C4-2B (cell line): ENCODE results near the gene C10orf143.

Source experiments
- H3K27ac ChIP-seq: fragments of 450-650 bp; 2 replicates; pipeline ENCODE4 v1.5.1; 2017
- CTCF ChIP-seq: fragments of 450-650 bp; conservative IDR thresholded peaks from 2 replicates; pipeline ENCODE4 v1.5.1; 2017; ENCODE audit warnings: mild to moderate bottlenecking
- ZFX ChIP-seq: fragments of 450-650 bp; IDR thresholded peaks from 2 replicates; pipeline ENCODE4 v1.6.1; 2017

Gene C10orf143

GRCh38 chr10:130049987-130050386 lies 60.6 kb downstream of the C10orf143 start:
- TF ChIP-seq ZFX (no peak), CTCF (no peak)

DNA sequence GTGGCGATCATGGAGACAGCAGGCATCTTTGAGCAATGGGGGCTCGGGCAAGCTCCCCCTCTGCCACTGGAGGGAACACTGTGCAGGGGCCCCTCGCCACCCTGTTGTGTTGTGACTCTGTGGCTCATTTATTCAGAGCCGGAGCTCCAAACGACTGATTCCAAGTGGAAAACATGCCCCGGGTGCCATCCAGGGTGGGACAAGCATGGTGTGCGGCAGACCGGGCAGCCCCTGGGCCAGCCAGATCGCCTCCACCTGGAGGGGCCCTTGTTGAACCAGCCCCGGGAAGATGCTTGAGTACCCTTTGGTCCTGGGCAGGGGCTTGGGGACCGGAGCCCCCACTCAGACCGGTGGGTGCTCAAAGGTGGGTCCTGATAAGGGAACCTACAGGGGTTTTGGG lies 61.4 kb downstream of the C10orf143 start:
- no peak for TF ChIP-seq ZFX
- TF ChIP-seq CTCF, result no peak
- H3K27ac ChIP-seq, result no peak overlapping the region

More at GRCh38 chr10:130049987-130050386, 60.6 kb downstream of the C10orf143 start:
- no peak overlapping the region for H3K27ac ChIP-seq

- no peak overlapping the region for H3K27ac ChIP-seq
- TF ChIP-seq ZFX, result no peak
- TF ChIP-seq CTCF, result no peak
Measured at GRCh38 chr10:130048081-130048480, 62.5 kb downstream of the C10orf143 start.

DNA sequence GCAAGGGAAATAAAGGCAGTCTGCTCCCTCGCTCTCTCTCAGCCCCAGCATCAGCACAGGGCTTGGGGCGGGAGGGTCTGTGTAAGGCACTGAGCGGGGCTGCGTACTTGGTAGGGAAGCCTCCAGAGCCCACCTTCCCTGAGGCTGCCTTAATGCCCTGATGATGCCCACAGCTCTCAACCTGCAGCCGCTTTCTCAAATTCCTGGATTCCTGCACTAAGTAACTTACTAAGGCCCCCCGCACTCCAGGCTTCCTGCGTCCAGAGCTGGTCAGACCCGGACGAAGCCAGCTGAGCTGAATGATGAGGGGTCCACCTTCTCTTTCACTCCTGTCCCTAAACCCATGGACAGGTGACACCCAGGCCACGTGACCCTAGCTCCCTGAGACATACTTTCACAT lies 63.3 kb downstream of the C10orf143 start:
- H3K27ac ChIP-seq, result no peak overlapping the region
- no peak for TF ChIP-seq CTCF
- TF ChIP-seq ZFX, result no peak

DNA sequence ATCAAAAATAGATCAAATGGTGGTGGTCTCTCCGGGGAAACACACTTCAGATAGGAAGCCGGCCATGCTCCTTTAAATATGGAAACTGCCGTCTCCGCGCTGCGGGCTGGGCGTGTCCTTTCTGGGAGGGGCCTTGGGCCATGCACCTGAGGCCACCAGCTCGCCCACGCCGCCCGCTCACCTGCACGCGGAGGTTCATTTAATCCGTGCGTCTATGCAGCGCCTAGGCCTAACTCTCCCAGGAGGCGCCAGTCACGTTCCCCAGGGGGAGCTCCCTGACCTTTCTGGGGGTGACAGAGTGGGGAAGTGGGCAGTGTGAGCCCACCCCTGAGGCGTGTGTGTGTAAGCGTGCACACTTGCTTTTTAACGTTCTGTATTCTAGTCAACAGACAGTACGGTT lies 64.0 kb downstream of the C10orf143 start:
- no peak overlapping the region for H3K27ac ChIP-seq
- TF ChIP-seq CTCF, result no peak
- TF ChIP-seq ZFX, result no peak

- H3K27ac ChIP-seq, result peak overlapping the region; percentile 9; the same call in 1 of the 2 replicates
- TF ChIP-seq CTCF (no peak), ZFX (no peak)
Measured at GRCh38 chr10:130045801-130046321, 64.8 kb downstream of the C10orf143 start.

DNA sequence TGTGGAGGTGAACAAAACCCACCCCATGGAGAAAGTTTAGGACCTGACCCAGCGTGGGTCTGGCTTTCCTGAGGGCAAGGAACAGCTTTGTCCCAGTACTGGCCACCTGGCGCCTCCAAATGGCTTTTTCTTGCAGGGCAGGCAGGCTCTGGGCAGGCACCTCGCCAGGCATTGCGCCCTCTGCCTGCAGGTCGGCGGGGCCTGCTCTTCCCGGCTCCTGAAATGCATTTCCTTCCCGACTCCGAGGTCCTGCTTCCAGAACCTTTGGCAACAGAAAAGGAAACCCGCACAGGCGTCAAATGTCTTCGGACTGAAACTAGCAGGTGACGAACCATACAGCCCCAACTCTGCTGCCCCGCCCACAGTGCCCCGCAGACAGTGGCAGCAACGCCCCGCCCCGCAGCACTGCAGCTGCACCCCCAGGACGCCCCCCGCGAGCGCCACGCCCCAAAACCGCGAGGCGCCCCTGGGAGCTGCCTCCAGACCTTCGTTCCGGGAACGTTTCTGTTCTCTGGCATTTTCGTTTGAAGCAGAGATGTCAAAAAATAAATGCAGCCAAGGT lies 65.5 kb downstream of the C10orf143 start:
- peak overlapping the region; percentile 9; the same call in 1 of the 2 replicates for H3K27ac ChIP-seq
- peak; percentile 94 for TF ChIP-seq CTCF
- no peak for TF ChIP-seq ZFX
